Measurements from ENCODE around the gene EHBP1.
"Not testable (repeated sequence)": the region's sequence is repeated elsewhere in the genome, so short reads cannot be mapped to it uniquely, and the experiment has no call there.

EHBP1 gene

GRCh38 chr2:62968668-62969067 lies 263.2 kb downstream of the EHBP1 start:
- DNase-seq: no peak

DNA sequence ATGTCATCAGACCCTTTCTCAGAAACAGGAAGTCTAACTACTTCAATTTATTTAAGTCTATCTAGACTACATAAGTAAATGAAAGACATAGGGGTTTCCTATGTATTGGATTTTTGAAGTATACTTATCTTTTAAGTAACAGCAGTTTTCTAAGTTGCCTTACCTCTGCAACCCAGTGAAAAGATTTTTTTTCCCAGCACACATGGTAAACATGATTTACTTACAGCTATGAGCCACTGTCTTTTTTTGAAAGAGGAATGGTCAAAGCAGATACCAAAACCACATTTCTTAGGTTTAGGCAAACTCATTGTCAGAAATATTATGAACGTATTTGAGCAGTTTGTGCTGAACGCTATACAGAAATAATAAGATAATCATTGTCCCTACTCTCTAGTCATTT lies 266.4 kb downstream of the EHBP1 start:
- DNase-seq: no peak

GRCh38 chr2:62972601-62973000 lies 267.1 kb downstream of the EHBP1 start:
- DNase-seq: no peak

DNA sequence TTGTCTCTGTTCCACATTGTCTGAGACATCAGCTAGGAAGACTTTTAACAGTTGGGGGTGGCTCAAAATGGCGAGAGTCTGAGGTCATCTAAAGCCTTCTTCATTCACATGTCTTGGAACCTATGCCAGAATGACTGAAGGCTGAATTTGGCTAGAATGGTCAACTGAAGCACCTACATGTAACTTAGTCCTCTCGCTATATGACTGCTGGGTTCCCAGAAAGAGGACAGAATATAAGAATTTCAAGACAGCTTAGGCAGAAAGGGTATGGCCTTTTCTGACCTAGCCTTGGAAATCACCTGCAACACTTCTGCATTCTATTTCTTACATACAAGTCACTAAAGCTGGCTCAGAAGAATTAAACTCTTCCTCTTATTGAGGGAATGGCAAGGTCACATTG lies 269.5 kb downstream of the EHBP1 start:
- DNase-seq: no peak

GRCh38 chr2:62991605-62992004 lies 286.1 kb downstream of the EHBP1 start:
- no peak for DNase-seq

DNA sequence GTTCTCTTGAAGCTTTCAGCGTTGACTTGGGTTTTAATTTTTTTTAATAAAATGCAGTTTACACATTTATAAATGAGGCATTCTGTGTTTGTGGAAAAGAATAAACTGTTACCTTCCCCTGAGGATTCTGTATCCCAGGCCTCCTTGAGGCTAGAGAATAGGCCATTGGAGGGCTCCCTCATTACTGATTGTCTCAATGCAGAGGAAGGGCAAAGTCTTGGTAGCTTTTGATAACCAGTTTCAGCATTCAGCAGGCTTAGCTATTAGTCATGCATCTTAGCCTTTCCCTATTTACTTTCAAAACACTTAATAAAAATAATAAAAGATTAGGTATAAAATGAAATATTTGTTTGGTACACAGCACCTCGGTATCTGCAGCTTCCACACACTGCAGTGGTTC lies 287.0 kb downstream of the EHBP1 start:
- DNase-seq: no peak

- no peak for DNase-seq
Observed at GRCh38 chr2:62994206-62994605, 288.7 kb downstream of the EHBP1 start.

DNA sequence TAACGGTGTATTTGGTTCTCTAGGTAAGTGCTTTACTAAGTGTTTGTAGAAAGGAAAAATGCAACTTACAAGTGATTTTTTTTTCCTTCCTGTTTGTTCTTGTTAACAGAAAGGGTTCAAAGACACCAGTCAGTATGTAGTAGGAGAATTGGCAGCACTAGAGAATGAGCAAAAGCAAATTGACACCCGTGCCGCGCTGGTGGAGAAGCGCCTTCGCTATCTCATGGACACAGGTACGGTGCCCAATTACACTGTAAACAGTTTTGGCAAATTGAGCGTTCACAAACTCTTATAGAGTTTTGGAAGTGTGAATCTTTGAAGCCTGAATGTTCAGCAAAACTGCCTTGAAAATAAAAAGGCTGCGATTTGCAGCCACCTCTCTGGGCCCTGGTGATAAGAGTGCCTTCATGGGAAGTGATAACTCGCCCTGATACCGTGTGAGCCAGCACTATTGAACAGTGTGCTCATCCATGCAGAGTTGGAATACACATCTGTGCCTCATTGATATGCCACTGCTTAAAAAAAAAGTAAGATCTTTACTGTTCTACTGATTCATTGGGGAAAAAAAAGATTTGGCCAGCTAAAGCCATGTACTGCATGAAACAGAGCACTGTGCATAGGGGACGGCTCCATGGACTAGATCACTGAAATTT lies 291.1 kb downstream of the EHBP1 start:
- no peak for DNase-seq

- no peak for DNase-seq
Observed at GRCh38 chr2:62998949-62999348, 293.4 kb downstream of the EHBP1 start.

DNA sequence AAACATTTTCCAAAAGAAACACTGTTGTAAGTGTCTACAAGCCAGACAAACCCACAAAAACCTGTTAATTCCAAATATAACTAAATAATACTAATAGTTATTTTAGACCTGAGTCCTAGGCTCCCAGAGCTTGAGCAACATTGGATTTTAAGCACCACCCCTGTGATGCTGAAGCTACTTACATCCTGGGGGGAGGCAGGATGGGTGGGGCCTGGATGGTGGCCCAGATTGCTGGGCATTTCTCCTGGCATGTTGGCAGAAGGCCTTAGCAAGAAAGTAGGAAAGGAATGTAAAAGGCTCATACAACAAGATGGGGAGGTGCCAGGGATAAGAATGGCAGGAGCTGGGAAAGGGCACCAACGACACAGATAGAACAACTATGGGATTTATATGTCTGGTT lies 294.4 kb downstream of the EHBP1 start:
- DNase-seq: no peak

DNA sequence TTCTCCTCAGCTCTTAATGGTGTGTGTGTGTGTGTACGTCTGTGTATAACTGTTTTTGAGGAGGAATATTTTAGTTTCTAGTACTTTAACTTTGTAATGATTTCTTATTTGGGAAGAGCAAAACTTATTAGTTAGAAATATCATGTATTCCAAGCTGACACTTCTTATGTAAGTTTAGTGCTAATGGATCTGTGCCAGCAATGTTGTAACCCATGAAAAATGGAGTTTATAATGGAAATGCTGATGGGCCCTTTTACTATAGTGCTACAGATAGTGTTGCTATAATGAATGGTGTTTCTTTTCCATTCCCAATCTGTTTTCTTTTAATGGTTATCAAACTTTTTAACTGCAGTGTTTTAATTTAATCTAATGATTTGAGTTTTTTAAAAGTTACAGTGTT lies 295.3 kb downstream of the EHBP1 start:
- no peak for DNase-seq

DNA sequence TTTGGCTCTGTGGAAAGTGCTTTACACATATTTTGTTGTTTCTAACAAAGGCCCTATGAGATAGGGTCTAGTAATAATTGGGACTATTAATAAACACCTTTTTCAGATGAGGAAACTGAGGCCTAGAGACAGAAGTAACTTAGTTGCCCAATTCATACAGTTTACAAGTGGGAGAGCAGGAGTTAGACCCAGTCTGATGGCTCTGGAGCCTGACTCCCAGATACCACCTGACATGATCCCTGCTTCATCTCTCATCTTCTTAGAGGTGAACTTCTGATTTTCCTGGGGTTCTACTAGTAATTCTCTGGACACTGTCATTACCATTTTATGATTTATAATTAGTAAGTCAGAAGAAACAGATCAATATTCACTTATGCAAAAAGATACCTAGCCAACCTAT lies 296.1 kb downstream of the EHBP1 start:
- no peak for DNase-seq

- DNase-seq: no peak
Observed at GRCh38 chr2:63003351-63003750, 297.8 kb downstream of the EHBP1 start.

GRCh38 chr2:63007813-63008458 lies 302.4 kb downstream of the EHBP1 start:
- DNase-seq: no peak

DNA sequence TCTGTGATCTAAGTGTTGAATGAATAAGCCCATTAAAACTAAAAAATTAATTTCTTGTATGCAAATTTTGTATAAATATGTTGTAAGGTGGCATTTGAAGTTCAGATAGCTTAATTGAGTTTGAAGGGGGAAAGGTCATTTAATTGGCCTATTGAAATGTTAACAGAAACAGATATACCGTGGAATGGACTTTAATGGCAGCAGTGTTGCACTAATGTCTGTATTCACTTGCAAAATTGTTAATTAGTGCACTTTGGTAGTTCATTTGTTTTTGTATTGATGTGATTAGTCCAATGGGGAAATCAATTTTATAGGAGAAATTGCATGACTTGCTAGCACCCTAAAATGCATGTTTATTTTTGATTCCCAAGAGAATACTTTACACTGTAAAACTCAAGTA lies 303.3 kb downstream of the EHBP1 start:
- no peak for DNase-seq

DNA sequence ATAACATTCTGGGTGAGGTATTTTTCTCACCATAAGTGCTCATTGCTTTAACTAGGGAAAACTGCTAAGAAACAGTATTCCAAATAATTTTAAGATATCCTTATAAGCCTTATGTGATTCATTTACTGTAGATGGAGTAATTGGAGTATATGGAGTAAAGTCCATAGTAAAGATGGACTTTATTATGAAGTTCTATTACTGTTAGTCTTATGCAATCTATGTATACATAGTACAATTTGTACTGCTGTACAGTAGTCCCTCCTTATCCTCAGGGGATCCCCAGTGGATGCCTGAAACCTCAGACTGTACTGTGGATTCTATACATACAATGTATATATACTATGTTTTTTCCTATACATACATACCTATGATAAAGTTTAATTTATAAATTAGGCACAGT lies 304.0 kb downstream of the EHBP1 start:
- DNase-seq: no peak

GRCh38 chr2:63012541-63012940 lies 307.0 kb downstream of the EHBP1 start:
- DNase-seq: no peak

GRCh38 chr2:63013438-63013837 lies 307.9 kb downstream of the EHBP1 start:
- no peak for DNase-seq

DNA sequence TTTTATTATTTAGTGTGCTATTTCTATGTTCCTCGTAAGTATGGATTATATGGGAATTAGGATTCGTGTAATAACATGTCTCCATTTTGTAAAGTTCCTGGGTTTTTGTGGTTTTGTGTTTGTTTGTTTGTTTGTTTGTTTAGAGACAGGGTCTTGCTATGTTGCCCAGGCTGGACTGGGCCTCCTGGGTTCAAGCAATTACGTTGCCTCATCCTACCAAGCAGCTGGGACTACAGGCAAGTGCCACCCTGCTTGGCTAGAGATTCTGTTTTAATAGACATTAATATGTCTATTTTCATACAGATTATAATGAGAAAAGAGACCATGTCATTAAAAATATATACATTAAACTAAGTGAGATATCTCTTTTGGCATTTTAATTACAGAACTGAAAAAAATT lies 309.9 kb downstream of the EHBP1 start:
- no peak for DNase-seq

DNA sequence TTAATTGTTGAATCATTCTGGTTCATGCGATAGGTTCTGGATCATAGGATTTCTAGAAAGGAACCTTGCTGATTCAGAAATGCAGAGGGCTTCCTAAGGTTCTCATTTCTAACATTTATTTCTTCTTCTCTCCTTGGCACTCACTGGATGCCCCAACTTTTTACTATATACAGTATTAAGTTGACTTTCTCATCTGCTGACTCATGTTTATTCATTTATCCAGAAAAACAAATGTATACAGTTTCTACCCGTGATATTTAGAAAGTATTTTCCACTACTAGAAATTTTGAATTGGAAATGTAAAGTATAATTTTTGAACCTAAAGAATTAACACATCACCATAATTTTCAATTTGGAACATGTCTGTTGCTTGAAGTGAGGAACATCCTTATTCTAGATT lies 312.9 kb downstream of the EHBP1 start:
- DNase-seq: no peak

DNA sequence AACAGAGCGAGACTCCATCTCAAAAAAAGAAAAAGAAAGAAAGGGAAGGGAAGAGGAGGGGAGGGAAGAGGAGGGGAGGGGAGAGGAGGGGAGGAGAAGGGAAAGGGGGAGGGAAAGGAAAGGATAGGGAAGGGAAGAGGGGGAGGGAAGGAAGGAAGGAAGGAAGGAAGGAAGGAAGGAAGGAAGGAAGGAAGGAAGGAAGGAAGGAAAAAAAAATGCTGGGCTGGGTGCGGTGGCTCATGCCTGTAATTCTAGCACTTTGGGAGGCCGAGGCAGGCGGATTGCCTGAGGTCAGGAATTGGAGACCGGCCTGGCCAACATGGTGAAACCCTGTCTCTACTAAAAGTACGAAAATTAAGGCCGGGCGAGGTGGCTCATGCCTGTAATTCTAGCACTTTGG lies 314.2 kb downstream of the EHBP1 start:
- not testable (repeated sequence) for DNase-seq

DNA sequence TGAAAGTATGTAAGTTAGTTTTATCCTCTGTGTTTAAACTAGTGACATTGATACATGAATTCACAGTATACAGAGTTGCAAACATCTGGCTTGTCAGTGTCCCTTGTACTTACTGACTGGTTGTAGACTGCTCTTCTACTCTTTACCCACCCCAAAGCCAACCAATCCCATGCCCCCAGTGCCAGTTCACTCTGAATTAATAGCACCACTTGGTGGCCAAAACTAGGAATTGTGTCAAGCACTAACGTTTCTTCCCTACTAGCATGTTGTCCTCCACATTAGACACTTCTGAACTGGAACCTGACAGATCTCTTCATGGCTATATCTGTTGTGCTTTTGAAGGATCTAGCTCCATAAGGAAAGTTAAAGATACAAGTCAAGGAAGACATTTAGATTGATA lies 317.9 kb downstream of the EHBP1 start:
- peak; percentile 29 for DNase-seq

GRCh38 chr2:63027220-63027619 lies 321.7 kb downstream of the EHBP1 start:
- no peak for DNase-seq

DNA sequence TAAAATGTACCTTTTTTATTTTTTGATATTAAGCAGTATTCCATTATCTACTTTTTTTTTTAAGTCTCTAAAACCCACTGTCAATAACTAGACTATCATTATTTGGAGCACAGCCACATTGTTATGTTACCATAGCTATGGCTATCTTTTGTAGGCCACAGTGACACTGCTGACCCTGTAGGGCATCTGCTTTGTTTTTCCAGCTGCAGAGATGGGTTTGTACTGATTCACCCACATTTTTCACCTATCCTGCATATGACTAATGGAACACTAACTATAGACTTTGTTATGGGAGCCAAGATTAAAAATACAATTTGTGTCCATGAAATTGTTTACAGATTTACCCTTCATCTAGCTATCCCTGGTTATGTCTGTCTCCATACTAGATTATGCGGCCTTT lies 323.5 kb downstream of the EHBP1 start:
- DNase-seq: no peak

GRCh38 chr2:63034526-63034925 lies 329.0 kb downstream of the EHBP1 start:
- no peak for DNase-seq

All from 8988T (cell line).